HepG2 (cell line): ENCODE measurements around the gene SPNS3. TPM values are rescaled to one million over a fixed set of nuclear protein-coding genes. Genes with fewer than 3 reads are reported as not detected.
A peak's percentile ranks its signal among the peaks of the same experiment; 100 is the strongest.

ENCODE experiments used
- DDIT3 ChIP-seq: sonication (generic); formaldehyde crosslinking; IDR thresholded peaks from 2 replicates; pipeline ENCODE4 v1.4.0; 2020; ENCODE audit warnings: mild to moderate bottlenecking, missing genetic modification reagents
- E2F2 ChIP-seq: sonication (generic); formaldehyde crosslinking; IDR thresholded peaks from 2 replicates; pipeline ENCODE4 v1.4.0; 2020; ENCODE audit warnings: missing genetic modification reagents, borderline replicate concordance
- GPN1 ChIP-seq: sonication (generic); formaldehyde crosslinking; IDR thresholded peaks from 2 replicates; pipeline ENCODE4 v1.5.1; 2020; ENCODE audit warnings: missing genetic modification reagents, borderline replicate concordance
- HNRNPUL1 ChIP-seq: fragments of 200-400 bp; formaldehyde crosslinking; IDR thresholded peaks from 2 replicates; pipeline ENCODE4 v1.6.1; 2017; ENCODE audit warnings: low read depth, mild to moderate bottlenecking, low read length, moderate library complexity
- MAX ChIP-seq: IDR thresholded peaks from 2 replicates; pipeline ENCODE4 v1.6.1; 2012; ENCODE audit warnings: inconsistent platforms
- MBD4 ChIP-seq: IDR thresholded peaks from 2 replicates; pipeline ENCODE4 v1.6.1; 2012; ENCODE audit warnings: low read length, inconsistent platforms, borderline replicate concordance
- MTA1 ChIP-seq: sonication (generic); formaldehyde crosslinking; IDR thresholded peaks from 2 replicates; pipeline ENCODE4 v1.4.0; 2020; ENCODE audit warnings: missing genetic modification reagents, mild to moderate bottlenecking, borderline replicate concordance
- NCOA2 ChIP-seq: sonication (generic); formaldehyde crosslinking; IDR thresholded peaks from 2 replicates; pipeline ENCODE4 v1.8.0; 2022; ENCODE audit warnings: inconsistent platforms
- NFATC3 ChIP-seq: sonication (generic); formaldehyde crosslinking; IDR thresholded peaks from 2 replicates; pipeline ENCODE4 v1.5.1; 2020; ENCODE audit warnings: mild to moderate bottlenecking, missing genetic modification reagents
- NRL ChIP-seq: sonication (generic); formaldehyde crosslinking; IDR thresholded peaks from 2 replicates; pipeline ENCODE4 v1.5.0; 2020; ENCODE audit warnings: missing genetic modification reagents, mild to moderate bottlenecking, moderate library complexity, borderline replicate concordance
- PREB ChIP-seq: sonication (generic); formaldehyde crosslinking; IDR thresholded peaks from 2 replicates; pipeline ENCODE4 v1.4.0; 2020; ENCODE audit warnings: missing genetic modification reagents
- SATB2 ChIP-seq: sonication (generic); formaldehyde crosslinking; IDR thresholded peaks from 2 replicates; pipeline ENCODE4 v1.5.0; 2020; ENCODE audit warnings: missing genetic modification reagents
- SOX5 ChIP-seq: IDR thresholded peaks from 2 replicates; pipeline ENCODE4 v1.6.1; 2016; ENCODE audit warnings: borderline replicate concordance
- SRSF1 ChIP-seq: fragments of 200-400 bp; formaldehyde crosslinking; optimal IDR thresholded peaks from 2 replicates; pipeline ENCODE3; 2017; ENCODE audit warnings: mild to moderate bottlenecking, low read depth, low read length, moderate library complexity
- TFDP2 ChIP-seq: sonication (generic); formaldehyde crosslinking; IDR thresholded peaks from 2 replicates; pipeline ENCODE4 v1.4.0; 2020; ENCODE audit warnings: missing genetic modification reagents
- ZBTB20 ChIP-seq: sonication (generic); formaldehyde crosslinking; IDR thresholded peaks from 2 replicates; pipeline ENCODE4 v1.8.1; 2023; ENCODE audit warnings: missing genetic modification reagents, low read depth, mild to moderate bottlenecking, borderline replicate concordance
- ZNF317 ChIP-seq: sonication (generic); formaldehyde crosslinking; IDR thresholded peaks from 2 replicates; pipeline ENCODE4 v1.5.0; 2020; ENCODE audit warnings: mild to moderate bottlenecking, missing genetic modification reagents
- ZNF616 ChIP-seq: sonication (generic); formaldehyde crosslinking; IDR thresholded peaks from 2 replicates; pipeline ENCODE4 v1.5.0; 2020; ENCODE audit warnings: low read depth, mild to moderate bottlenecking, missing genetic modification reagents
- ZNF619 ChIP-seq: sonication (generic); formaldehyde crosslinking; IDR thresholded peaks from 2 replicates; pipeline ENCODE4 v1.4.0; 2020; ENCODE audit warnings: mild to moderate bottlenecking, missing genetic modification reagents
- ZNF687 ChIP-seq: sonication (generic); formaldehyde crosslinking; IDR thresholded peaks from 2 replicates; pipeline ENCODE4 v1.5.1; 2020; ENCODE audit warnings: mild to moderate bottlenecking, missing genetic modification reagents, moderate library complexity
- ZNF777 ChIP-seq: sonication (generic); formaldehyde crosslinking; IDR thresholded peaks from 2 replicates; pipeline ENCODE4 v1.4.0; 2020; ENCODE audit warnings: missing genetic modification reagents
- polyA plus RNA-seq, 8 experiments: library from polyadenylated mRNA; depleted of rRNA in 3 of 8; stranded (reverse) in 7 of 8; unstranded in 1 of 8; fragments of >200 nt; fragmentation: Illumina TruSeq in 4 of 8; extraction: Trizol in 4 of 8; gene quantifications; 2 replicates each; pipeline versions ENCODE4 v1.2.1 to v1.2.3, GENCODE V29; 2011 to 2016; ENCODE audit warnings: low read depth in 4 of 8, missing spikeins in 1 of 8, mixed read lengths in 1 of 8; ENCODE audit not compliant: insufficient read depth in 1 of 8
- total RNA-seq, 5 experiments: library from RNA; depleted of rRNA; stranded (reverse); fragments of >200 nt; fragmentation: Illumina TruSeq; extraction: Trizol; gene quantifications; 2 replicates each; pipeline ENCODE4 v1.2.3, GENCODE V29; 2016; ENCODE audit warnings: low read depth in 1 of 5

Gene SPNS3
- total and polyA plus RNA-seq, 2 of the 13 experiments (the other 11 are each of a cell fraction or from before 2014, with no cell fraction given) = not detected

GRCh38 chr17:4480929-4481898 lies 47.5 kb downstream of the SPNS3 start (continued):
- TF ChIP-seq ZNF687 (CRISPR knock-in tag) = peak; percentile 76
- TF ChIP-seq E2F2 (CRISPR knock-in tag) = no peak
- TF ChIP-seq ZNF777 (CRISPR knock-in tag) = no peak
- TF ChIP-seq ZNF317 (CRISPR knock-in tag) = 0 out of 2 replicates have a peak, but pooled peaks have one; percentile 33
- TF ChIP-seq ZNF616 (CRISPR knock-in tag) = no peak
- no peak for TF ChIP-seq NFATC3 (CRISPR knock-in tag)
- no peak for TF ChIP-seq DDIT3 (CRISPR knock-in tag)
- no peak for TF ChIP-seq HNRNPUL1
- TF ChIP-seq TFDP2 (CRISPR knock-in tag) = no peak
- TF ChIP-seq MBD4 = no peak
- 0 out of 2 replicates have a peak, but pooled peaks have one; percentile 2 for TF ChIP-seq MTA1 (CRISPR knock-in tag)
- TF ChIP-seq NRL (CRISPR knock-in tag) = no peak
- TF ChIP-seq SOX5 = peak; percentile 77
- no peak for TF ChIP-seq GPN1
- TF ChIP-seq SATB2 (CRISPR knock-in tag) = no peak
- TF ChIP-seq ZNF619 = 0 out of 2 replicates have a peak, but pooled peaks have one; percentile 58
- peak; percentile 49 for TF ChIP-seq MAX
- peak; percentile 18; the same call in 1 of the 2 replicates for TF ChIP-seq NCOA2
- TF ChIP-seq SRSF1 = no peak
- TF ChIP-seq ZBTB20 (CRISPR knock-in tag) = no peak
- TF ChIP-seq PREB = no peak
